H7 (cell line): ENCODE data around the gene NMBR. TPM values are rescaled to one million over a fixed set of nuclear protein-coding genes. Genes with fewer than 3 reads are reported as not detected.
"Not testable (repeated sequence)": the region's sequence is repeated elsewhere in the genome, so short reads cannot be mapped to it uniquely, and the experiment has no call there.

Experiments used
- DNase-seq: peaks from one replicate; pipeline ENCODE4 v3.0.0; 2012
- H3K27me3 ChIP-seq: 2 replicates; pipeline ENCODE4 v1.6.0; 2011; ENCODE audit warnings: mild to moderate bottlenecking, low read length; ENCODE audit not compliant: control insufficient read depth, insufficient read depth
- H3K36me3 ChIP-seq: replicated peaks from 2 replicates; pipeline ENCODE4 v1.5.1; 2011; ENCODE audit warnings: low read length; ENCODE audit not compliant: control insufficient read depth, insufficient read depth
- H3K4me3 ChIP-seq: 2 replicates; pipeline ENCODE4 v1.5.1; 2011; ENCODE audit warnings: low read depth, mild to moderate bottlenecking, control low read depth, low read length, moderate library complexity; ENCODE audit not compliant: insufficient read depth
- total RNA-seq: library from RNA; depleted of rRNA; stranded (reverse); fragments of >200 nt; shearing (Covaris generic); gene quantifications from 2 replicates; pipeline ENCODE4 v1.2.3, GENCODE V29; 2014

Gene NMBR
- total RNA-seq, 1 experiment from 2014 or later: not detected

DNA sequence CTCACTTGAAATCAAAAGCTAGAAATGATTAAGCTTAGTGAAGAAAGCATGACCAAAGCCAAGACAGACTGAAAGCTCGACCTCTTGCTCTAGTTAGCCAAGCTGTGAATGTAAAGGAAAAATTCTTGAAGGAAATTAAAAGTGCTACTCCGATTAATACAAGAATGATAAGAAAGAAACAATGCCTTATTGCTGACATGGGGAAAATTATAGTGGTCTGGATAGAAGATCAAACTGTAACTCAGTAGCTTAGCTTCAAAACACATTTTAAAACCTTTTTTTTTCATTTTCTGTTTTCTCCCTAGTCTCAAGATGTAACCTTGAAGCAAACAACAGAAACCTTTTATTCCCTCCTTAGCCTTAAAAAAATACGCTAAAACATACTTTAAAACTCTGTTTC lies 25.6 kb downstream of the NMBR start:
- no peak for DNase-seq
- no peaks in the 10 kb centered on the region for H3K36me3 ChIP-seq
- no peak overlapping the region for H3K4me3 ChIP-seq
- no peaks in the 10 kb centered on the region for H3K27me3 ChIP-seq

DNA sequence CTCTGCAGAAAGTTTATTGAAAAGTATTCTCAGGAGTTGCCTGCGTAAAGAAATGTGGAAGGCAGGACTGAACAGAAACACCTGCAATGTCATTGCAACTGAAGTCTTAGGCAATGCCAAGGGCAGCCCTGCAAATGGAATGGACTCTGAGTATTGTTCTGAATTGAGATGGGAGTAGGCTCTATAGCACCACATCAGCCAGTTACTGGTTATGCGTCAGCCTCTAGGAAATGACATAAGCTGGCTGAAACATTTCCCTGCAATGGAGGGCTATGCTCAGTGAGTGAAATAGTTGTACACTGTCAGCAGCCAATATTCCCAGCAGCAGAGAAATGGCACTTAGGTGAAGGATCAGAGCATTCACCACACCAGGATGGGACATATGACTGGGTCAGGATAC lies 28.0 kb downstream of the NMBR start:
- Histone ChIP-seq H3K4me3 (no peak overlapping the region), H3K27me3 (no peaks in the 10 kb centered on the region), H3K36me3 (no peaks in the 10 kb centered on the region)
- no peak for DNase-seq

DNA sequence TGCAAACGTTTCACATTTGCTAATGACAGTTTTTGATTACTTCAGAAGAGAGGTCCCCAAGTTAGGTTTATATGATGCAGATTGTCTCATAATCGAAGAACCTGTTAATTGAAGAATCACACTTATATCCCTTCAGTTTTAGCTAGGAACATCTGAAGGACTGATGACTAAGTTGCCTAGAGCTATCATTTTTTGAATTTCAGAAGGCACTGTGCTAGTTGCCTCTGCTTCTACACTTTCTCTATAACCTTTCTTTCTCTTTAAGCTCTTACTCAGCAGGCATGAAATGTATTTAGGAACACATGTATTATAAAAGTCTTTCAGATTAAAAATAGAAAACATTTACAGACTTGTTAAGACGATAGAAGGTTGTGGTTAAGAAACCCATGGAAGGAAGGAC lies 28.6 kb downstream of the NMBR start:
- DNase-seq: no peak
- Histone ChIP-seq H3K4me3 (no peak overlapping the region), H3K27me3 (no peaks in the 10 kb centered on the region), H3K36me3 (no peaks in the 10 kb centered on the region)

DNA sequence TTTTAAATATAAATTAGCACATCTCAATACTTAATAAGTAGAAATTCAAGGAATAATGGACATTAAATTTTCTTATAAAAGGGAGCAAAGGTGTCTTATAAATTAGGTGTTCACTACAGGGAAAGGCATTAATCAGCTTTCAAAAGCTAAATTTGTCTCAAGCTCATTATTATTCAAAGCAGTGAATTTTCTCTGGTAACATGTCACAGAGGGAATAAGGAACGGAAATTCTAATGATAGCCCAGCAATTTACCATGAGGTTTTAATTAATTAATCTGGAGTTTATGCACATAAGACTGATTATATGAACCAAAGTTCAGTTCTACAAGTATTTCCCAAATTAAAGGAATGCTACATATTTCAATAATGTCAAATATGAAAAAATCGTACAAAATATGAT lies 29.6 kb downstream of the NMBR start:
- DNase-seq: no peak
- Histone ChIP-seq H3K4me3 (no peak overlapping the region), H3K27me3 (no peaks in the 10 kb centered on the region), H3K36me3 (no peaks in the 10 kb centered on the region)

DNA sequence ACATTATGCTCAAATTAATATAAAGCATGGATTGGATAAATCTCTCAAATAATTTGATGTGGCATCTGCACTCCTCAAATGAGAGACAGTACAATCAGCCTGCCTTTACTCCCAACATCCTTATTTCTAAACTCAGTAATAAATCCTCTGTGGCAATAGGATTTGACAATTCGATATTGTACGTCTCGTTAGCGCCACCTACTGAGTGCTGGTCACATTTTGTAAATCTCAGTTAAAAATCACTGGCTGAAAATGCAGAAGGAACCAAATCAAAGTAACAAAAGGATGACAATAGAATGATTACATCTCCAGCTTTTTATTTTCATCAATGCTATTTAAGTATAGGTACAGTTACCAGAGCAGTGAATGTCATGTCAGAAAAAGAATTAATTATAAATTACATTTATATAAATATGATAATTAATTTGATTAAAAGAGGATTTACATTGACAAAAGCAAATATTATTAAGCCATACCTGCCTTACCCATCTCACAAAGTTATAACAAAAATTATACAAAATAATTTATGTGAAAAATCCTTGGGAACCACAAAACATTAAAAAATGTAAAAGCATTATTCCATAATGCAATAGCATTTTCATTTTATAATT lies 34.4 kb downstream of the NMBR start:
- Histone ChIP-seq H3K4me3 (no peak overlapping the region), H3K36me3 (no peaks in the 10 kb centered on the region), H3K27me3 (no peaks in the 10 kb centered on the region)
- DNase-seq: no peak

DNA sequence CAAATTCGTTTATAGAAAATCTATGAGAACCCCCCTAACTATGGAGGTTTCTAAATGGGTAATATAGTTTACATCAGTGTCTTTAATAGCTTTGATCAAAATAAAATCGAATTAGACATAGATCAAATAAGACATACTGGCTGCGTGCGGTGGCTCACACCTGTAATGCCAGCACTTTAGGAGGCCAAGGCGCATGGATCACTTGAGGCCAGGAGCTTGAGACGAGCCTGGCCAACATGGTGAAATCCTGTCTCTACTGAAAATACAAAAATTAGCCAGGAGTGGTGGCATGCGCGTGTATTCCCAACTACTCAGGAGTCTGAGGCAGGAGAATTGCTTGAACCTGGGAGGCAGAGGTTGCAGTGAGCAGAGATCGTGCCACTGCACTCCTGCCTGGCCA lies 36.1 kb downstream of the NMBR start:
- H3K36me3 ChIP-seq, H3K4me3 ChIP-seq, DNase-seq, H3K27me3 ChIP-seq: not testable (repeated sequence)

DNA sequence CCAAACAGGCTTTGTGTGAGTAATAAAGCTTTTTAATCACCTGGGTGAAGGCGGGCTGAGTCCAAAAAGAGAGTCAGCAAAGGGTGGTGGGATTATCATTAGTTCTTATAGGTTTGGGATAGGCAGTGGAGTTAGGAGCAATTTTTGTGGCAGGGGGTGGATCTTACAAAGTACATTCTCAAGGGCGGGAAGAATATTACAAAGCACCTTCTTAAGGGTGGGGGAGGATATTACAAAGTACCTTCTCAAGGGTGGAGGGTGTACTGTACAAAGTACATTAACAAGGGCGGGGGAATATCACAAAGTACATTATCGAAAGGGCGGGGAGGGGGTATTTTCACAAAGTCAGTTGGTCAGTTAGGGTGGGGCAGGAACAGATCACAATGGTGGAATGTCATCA lies 42.1 kb downstream of the NMBR start:
- not testable (repeated sequence) for H3K27me3 ChIP-seq, DNase-seq, H3K36me3 ChIP-seq, H3K4me3 ChIP-seq

DNA sequence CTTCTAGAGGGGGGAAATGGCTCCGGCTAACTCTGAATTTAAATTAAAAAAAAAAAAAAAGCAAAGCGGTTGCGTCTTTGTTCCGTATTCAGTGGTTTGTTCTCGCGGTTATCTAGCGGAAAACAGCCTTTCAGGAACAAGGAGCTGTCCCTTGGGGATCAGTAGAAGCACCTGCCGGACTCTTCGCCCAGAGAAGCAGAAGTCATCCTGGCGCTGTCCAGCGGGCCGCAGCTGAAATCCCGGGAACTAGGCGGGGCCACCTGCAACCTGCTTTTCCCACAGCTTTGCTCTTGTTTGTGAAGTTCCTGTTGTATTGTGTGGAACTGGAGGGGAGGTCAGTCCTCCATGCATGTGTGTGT lies 58.1 kb downstream of the NMBR start:
- Histone ChIP-seq H3K27me3 (peaks cover 9% of the 10 kb centered on the region), H3K36me3 (no peaks in the 10 kb centered on the region), H3K4me3 (no peak overlapping the region)
- peak; percentile 22 for DNase-seq

DNA sequence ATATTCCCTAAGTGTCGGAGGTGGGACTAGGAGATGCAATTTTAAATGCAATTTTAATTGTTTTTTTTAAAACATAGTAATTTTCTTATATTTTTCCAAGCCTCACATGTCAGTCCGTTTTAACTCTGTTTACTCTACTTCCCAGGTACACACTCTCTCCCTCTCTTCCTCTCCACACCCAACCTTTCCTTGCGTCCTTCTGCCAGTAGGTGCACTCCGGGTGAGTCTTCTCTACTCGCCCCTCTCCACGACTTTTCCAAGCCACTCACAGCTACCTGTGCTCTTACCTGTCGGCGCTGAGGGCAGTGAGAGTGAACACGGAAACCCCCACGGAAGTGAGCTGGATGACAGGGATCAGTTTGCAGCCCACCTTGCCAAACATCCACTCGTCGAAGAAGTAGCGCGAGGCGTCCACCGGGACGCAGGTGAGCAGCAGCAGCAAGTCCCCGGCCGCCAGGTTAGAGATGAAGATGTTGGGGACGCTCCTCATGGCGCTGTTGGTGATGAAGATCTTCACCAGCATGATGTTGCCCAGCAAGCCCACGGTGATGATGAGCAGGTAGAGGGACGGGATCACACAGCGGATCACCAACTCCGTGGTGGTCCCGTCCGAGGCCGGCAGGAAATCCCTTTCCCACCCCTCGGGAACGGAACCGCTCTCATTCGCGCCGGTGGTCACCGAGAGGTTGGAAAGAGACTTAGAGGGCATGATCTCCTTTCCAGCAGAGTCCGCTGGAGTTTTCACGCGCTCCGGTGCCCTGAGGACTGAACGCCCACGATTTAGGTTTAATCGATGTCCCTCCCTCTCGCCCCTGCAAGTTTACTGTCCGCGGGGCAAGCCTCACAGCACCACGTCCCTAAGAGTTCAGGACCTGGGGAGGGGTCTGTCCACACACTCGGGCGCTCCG lies 58.7 kb downstream of the NMBR start:
- Histone ChIP-seq H3K36me3 (no peaks in the 10 kb centered on the region), H3K27me3 (peaks cover 9% of the 10 kb centered on the region), H3K4me3 (peak overlapping the region; percentile 16; the same call in 1 of the 2 replicates)
- DNase-seq: no peak

DNA sequence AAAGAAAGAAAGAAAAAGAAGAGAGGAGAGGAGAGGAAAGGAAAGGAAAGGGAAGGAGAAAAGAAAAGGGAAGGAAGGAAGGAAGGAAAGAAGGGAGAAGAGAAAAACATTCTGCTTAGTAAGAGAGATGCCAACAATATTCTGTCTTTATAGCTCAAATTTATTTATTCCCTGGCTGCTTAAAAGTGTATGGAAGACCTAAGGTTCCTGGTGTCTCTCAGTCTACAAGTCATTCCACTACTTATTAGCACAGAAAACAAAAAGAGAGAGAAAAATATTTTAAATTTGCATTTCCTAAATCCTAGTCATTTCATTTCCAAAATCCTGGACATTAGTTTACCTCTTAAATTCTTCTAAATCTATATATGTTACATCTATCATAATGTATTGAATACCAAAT lies 67.8 kb downstream of the NMBR start:
- no peak overlapping the region for H3K4me3 ChIP-seq
- no peak for DNase-seq

DNA sequence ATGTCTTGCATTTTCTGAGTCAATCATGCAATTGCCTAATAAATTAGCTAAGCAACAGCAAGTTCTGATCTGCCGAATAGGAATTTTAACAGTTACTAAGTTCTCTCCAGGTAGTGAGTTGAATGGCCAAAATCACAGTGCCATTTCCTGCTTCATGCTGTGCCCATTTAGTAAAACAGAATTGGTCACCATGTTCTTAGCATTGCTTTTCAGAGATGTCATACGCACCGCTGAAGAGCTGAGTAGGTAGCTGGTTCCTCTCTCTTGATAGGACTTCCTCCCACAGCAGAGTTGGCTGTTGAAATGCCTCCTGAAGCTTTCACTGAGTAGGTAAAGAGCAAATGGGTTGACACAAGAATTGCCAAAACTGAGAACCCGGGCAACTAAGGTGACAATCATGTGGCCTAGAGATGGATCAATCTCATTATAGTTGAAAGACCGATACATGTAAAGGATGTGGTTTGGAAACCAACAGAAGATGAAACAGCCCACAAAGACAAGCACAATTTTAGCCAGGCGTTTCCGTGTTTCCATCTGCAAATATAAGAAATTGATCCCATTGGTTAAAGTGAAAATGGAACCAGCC lies 71.3 kb downstream of the NMBR start:
- DNase-seq: no peak
- no peaks in the 10 kb centered on the region for H3K36me3 ChIP-seq
- no peaks in the 10 kb centered on the region for H3K27me3 ChIP-seq
- H3K4me3 ChIP-seq: no peak overlapping the region

More for the DNA sequence above, 67.8 kb downstream of the NMBR start:
- Histone ChIP-seq H3K36me3 (no peaks in the 10 kb centered on the region), H3K27me3 (no peaks in the 10 kb centered on the region)

DNA sequence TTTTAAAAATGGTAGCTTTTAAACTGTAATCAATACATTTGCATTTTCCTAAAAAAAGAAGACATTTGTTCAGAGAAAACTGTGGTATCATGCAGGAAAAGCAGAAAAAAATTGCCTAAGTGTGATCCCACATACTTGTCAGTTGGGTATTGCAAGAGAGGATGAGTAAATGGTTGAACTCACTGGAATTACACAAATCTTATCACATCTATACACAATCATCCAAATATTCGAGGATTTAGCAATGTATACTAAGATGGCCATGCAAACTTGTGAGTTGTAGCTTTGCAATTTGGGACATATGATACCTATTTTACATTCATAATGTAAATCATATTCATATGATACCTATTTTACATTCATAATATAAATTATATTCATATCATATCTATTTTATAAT lies 72.4 kb downstream of the NMBR start:
- Histone ChIP-seq H3K27me3 (no peaks in the 10 kb centered on the region), H3K36me3 (no peaks in the 10 kb centered on the region), H3K4me3 (no peak overlapping the region)
- no peak for DNase-seq

DNA sequence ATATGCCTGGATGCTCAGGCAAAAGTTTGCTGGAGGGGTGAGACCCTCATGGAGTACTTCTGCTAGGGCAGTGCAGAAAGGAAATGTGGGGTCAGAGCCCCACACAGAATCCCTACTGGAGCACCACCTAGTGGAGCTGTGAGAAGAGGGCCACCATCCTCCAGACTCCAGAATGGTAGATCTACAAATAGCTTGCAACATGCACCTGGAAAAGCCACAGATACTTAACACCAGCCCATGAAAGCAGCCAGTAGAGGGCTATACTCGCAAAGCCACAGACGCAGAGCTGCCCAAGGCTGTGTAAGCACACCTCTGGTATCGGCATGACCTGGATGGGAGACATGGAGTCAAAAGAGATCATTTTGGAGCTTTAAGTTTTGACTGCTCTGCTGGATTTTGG lies 74.9 kb downstream of the NMBR start:
- Histone ChIP-seq H3K36me3 (no peaks in the 10 kb centered on the region), H3K4me3 (no peak overlapping the region), H3K27me3 (no peaks in the 10 kb centered on the region)
- DNase-seq: no peak

DNA sequence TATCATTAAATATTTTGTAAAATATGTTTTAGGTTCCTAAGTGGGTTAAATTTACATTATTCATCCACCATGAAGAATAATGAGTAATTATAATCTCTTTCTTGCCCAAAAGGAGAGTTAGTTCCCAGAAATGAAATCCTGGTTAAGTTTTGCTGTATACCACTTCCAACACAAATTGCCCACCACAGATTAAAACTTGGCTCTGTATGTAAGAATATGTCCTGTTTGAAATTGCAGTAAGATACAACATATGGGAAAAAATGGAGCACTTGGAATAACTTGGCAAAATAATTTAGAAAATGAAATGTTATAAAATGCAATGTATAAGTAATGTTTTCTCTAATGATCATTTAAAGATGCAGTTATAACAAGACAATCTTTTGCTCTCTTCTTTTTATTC lies 78.5 kb downstream of the NMBR start:
- Histone ChIP-seq H3K4me3 (no peak overlapping the region), H3K36me3 (no peaks in the 10 kb centered on the region), H3K27me3 (no peaks in the 10 kb centered on the region)
- DNase-seq: no peak

DNA sequence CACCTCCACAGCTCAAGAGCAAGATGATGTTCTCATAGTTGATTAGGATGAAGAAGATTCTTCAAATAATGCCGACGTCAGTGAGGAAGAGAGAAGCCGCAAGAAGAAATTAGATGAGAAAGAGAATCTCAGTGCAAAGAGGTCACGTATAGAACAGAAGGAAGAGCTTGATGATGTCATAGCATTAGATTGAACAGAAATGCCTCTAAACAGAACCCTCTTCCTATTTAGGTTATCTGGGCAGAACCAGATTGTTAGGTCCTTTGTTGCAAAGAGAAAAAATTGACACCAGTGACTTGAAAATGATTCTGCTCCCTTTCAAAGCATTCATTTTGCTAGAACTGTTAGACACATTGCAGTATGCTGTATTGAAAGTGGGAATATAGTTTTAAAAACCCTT lies 84.1 kb downstream of the NMBR start:
- not testable (repeated sequence) for DNase-seq, H3K36me3 ChIP-seq, H3K27me3 ChIP-seq, H3K4me3 ChIP-seq
